Measurements from ENCODE around the gene C19orf25. TPM values are rescaled to one million over a fixed set of nuclear protein-coding genes. Genes with fewer than 3 reads are reported as not detected.

Gene C19orf25
- total and polyA plus RNA-seq, 2 of the 13 experiments (the other 11 are each of a cell fraction or from before 2014, with no cell fraction given), result 14.2 to 32.4 TPM

GRCh38 chr19:1468821-1469254 lies 10.2 kb downstream of the C19orf25 start (continued):
- TF ChIP-seq ZBTB10 (CRISPR knock-in tag; IDR thresholded peaks at IDR 0.05; ENCODE audit: borderline replicate concordance) (no peak), SUZ12 (IDR thresholded peaks at IDR 0.05; ENCODE audit: low read depth, low read length) (no peak), TIGD3 (CRISPR knock-in tag; IDR thresholded peaks at IDR 0.05; ENCODE audit: borderline replicate concordance) (no peak), HES4 (CRISPR knock-in tag; IDR thresholded peaks at IDR 0.05; ENCODE audit: borderline replicate concordance) (no peak), CREBL2 (CRISPR knock-in tag; IDR thresholded peaks at IDR 0.05; ENCODE audit: borderline replicate concordance) (no peak), MED8 (CRISPR knock-in tag; IDR thresholded peaks at IDR 0.05; ENCODE audit: insufficient replicate concordance) (no peak), ZNF687 (CRISPR knock-in tag; IDR thresholded peaks at IDR 0.05) (peak; percentile 51; the same call in 1 of the 2 replicates), ZNF33A (CRISPR knock-in tag; IDR thresholded peaks at IDR 0.05; ENCODE audit: borderline replicate concordance) (no peak), POLR2A (IDR thresholded peaks at IDR 0.05; ENCODE audit: insufficient read depth in 1 of 2, low read depth in 2 of 2, low read length in 2 of 2) (no peak), IRF9 (CRISPR knock-in tag; IDR thresholded peaks at IDR 0.05; ENCODE audit: borderline replicate concordance) (no peak), SAP130 (CRISPR knock-in tag; IDR thresholded peaks at IDR 0.05; ENCODE audit: low read depth) (no peak), ZNF572 (CRISPR knock-in tag; IDR thresholded peaks at IDR 0.05) (no peak), NFE2L2 (IDR thresholded peaks at IDR 0.05; ENCODE audit: low read length) (no peak), SRSF9 (IDR thresholded peaks at IDR 0.05; ENCODE audit: borderline replicate concordance, insufficient read depth, low read depth, low read length, poor library complexity, severe bottlenecking) (no peak), GFI1 (CRISPR knock-in tag; IDR thresholded peaks at IDR 0.05; ENCODE audit: borderline replicate concordance) (no peak)
